ENCODE results near the gene CHIC2.

DNA sequence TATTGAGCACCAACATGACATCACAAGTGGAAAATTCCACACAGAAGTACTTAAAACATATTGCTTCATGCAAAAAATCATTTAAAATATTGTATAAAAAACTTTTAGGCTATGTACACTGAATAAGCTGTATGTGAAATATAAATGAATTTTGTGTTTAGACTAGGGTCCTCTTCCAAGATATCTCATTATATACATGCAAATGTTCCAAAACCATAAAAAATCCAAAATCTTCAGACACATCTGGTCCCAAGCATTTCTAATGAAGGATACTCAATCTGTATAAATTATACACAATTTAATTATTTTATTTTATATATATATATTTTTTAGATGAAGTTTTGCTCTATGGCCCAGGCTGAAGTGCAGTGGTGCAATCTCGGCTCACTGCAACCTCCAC lies 25.5 kb upstream of the CHIC2 start:
- TF ChIP-seq ZNF146 (tag by site-specific recombination; IDR thresholded peaks at IDR 0.05): no peak
- TF ChIP-seq, protein P1, sequence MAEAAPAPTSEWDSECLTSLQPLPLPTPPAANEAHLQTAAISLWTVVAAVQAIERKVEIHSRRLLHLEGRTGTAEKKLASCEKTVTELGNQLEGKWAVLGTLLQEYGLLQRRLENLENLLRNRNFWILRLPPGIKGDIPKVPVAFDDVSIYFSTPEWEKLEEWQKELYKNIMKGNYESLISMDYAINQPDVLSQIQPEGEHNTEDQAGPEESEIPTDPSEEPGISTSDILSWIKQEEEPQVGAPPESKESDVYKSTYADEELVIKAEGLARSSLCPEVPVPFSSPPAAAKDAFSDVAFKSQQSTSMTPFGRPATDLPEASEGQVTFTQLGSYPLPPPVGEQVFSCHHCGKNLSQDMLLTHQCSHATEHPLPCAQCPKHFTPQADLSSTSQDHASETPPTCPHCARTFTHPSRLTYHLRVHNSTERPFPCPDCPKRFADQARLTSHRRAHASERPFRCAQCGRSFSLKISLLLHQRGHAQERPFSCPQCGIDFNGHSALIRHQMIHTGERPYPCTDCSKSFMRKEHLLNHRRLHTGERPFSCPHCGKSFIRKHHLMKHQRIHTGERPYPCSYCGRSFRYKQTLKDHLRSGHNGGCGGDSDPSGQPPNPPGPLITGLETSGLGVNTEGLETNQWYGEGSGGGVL (tag by site-specific recombination; IDR thresholded peaks at IDR 0.05): no peak
- TF ChIP-seq ZNF558 (tag by site-specific recombination; IDR thresholded peaks at IDR 0.05): no peak
